GM18520 (cell line): ENCODE data around the gene C4B.
"Not testable (repeated sequence)": the region's sequence is repeated elsewhere in the genome, so short reads cannot be mapped to it uniquely, and the experiment has no call there.

Experiments used
- ATAC-seq: cut with Tn5 transposase; IDR thresholded peaks from one replicate; pipeline ENCODE4 v1.9.1; 2021; ENCODE audit not compliant: unreplicated experiment

The C4B gene

DNA sequence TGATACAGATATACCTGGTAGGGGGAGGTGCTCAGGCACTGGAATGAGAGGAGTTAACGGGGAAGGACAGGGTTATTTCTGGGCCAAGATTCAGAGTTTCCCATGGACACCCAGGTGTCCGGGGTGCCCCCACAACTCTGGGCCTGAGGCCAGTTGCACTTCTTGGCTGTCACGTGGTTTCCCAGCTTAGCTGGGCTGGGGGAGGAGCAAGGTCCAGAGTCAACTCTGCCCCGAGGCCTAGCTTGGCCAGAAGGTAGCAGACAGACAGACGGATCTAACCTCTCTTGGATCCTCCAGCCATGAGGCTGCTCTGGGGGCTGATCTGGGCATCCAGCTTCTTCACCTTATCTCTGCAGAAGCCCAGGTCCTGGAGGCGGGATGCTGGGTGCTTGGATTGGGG, at the start of gene C4B:
Gene C4B (plus strand): TSS at position 249 of the 400 bp plus-strand sequence. CDS start 51 bp downstream, at position 300.
- ATAC-seq, result not testable (repeated sequence)

- ATAC-seq, result no peak
These were observed 48.9 kb upstream of the C4B start for GRCh38 chr6:31965700-31966099.

DNA sequence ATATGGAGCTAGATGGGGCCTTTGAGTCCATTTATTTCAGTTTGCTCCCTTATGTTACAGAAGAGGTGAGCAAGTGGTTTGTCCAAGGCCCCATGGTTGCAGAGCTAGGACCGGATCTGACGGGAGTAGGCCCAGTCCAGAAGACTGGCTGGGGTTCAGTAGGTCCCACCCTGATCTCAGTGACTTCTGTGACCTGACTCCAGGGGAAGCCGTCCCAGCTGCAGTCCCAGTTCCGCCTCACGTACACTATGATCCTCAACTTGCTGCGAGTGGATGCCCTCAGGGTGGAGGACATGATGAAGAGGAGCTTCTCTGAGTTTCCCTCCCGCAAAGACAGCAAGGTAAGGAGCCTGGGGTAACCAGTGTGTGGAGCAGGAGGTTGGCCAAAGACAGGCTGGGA, 48.1 kb upstream of the C4B start:
- no peak for ATAC-seq

GRCh38 chr6:31966997-31967925, 47.3 kb upstream of the C4B start:
- ATAC-seq, result no peak

GRCh38 chr6:31967926-31968320, 46.7 kb upstream of the C4B start:
- no peak for ATAC-seq

- ATAC-seq, result no peak
These were observed 46.3 kb upstream of the C4B start for GRCh38 chr6:31968326-31968725.

- ATAC-seq, result no peak
These were observed 45.5 kb upstream of the C4B start for GRCh38 chr6:31968791-31969711.

GRCh38 chr6:31969712-31970603, 44.6 kb upstream of the C4B start:
- no peak for ATAC-seq

- ATAC-seq, result no peak
These were observed 43.9 kb upstream of the C4B start for GRCh38 chr6:31970604-31971271.

GRCh38 chr6:31971279-31971992, 43.2 kb upstream of the C4B start:
- ATAC-seq, result no peak

DNA sequence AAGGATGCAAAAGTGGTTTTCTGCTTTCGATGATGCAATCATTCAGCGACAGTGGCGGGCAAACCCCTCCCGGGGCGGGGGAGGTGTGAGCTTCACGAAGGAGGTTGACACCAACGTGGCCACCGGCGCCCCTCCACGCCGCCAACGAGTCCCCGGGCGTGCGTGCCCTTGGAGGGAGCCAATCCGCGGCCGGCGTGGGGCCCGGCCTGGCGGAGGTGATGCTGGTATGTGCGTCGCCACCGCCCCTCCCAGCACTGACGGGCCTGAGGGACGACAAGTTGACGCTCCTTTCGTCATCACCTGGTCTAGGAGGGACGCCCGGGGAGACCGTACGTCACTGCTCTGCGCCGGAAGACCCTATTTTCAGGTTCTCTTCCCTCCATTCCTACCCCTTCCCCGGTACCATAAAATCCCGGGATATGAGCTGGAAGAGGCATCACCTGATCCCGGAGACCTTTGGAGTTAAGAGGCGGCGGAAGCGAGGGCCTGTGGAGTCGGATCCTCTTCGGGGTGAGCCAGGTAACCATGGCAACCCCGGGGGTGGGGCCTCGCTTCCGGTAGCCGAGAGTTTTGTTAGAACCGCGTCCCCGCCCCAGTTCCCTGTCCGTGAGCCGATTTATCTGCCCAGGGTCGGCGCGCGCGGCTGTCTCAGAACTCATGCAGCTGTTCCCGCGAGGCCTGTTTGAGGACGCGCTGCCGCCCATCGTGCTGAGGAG, 42.4 kb upstream of the C4B start, which contains the start of gene DXO:
Gene DXO (minus strand): TSS at position 146 of the 716 bp plus-strand sequence. CDS start 463 bp downstream, outside the sequence.
- peak; percentile 85 for ATAC-seq

- no peak for ATAC-seq
These were observed 41.8 kb upstream of the C4B start for GRCh38 chr6:31972709-31973350.

DNA sequence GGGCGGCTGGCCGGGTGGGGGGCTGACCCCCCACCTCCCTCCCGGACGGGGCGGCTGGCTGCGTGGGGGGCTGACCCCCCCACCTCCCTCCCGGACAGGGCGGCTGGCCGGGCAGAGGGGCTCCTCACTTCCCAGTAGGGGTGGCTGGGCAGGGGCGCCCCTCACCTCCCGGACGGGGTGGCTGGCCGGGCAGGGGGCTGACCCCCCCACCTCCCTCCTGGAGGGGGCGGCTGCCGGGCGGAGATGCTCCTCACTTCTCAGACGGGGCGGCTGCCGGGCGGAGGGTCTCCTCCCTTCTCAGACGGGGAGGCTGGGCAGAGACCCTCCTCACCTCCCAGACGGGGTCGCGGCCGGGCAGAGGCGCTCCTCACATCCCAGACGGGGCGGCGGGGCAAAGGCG, 38.5 kb upstream of the C4B start:
- not testable (repeated sequence) for ATAC-seq

DNA sequence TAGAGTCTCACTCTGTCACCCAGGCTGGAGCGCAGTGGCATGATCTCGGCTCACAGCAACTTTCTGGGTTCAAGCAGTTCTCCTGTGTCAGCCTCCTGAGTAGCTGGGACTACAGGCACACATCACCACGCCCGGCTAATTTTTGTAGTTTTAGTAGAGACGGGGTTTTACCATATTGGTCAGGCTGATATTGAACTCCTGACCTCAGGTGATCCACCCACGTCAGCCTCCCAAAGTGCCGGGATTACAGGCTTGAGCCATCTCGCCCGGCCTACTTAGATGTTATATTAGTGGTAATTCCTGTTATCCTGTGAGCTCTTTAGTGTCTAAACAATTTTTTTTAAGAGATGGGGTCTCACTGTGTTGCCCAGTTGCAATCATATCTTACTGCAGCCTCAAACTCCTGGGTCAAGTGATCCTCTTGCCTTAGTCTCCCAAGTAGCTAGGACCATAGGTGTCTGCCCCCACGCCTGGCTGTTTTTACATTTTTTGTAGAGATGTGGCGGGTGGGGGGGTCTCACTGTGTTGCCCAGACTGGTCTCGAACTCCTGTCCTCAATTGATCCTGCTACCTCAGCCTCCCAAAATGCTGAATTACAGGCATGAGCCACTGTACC, 36.7 kb upstream of the C4B start:
- ATAC-seq, result no peak

GRCh38 chr6:31978831-31979230, 35.8 kb upstream of the C4B start:
- ATAC-seq, result no peak

DNA sequence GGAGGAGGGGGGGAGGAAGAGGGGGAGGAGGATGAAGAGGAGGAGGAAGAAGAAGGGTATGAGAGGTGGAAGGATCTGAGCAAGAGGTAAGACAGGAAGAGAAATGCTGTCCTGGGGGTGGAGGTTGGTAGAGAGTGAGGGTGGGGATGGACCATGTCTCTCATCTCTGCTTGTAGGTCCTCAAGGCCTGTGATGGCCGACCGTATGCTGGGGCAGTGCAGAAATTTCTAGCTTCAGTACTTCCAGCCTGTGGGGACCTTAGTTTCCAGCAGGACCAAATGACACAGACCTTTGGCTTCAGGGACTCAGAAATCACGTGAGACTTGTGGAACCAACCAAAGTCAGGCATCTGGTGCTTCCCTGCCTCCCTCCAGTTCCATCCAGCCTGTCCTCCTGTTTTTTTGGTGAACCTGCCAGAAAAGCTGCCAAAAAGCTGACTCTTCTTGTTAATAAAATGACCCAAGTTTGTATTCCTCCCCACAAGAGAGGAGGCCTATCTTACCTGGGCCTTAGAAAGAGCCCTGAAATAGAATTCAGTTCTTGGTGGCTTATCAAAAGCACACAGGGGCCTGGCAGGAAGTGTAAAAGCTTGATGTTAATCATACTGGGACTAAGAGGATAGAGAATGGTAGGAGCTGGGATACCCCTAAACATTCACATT, 35.2 kb upstream of the C4B start:
- no peak for ATAC-seq

DNA sequence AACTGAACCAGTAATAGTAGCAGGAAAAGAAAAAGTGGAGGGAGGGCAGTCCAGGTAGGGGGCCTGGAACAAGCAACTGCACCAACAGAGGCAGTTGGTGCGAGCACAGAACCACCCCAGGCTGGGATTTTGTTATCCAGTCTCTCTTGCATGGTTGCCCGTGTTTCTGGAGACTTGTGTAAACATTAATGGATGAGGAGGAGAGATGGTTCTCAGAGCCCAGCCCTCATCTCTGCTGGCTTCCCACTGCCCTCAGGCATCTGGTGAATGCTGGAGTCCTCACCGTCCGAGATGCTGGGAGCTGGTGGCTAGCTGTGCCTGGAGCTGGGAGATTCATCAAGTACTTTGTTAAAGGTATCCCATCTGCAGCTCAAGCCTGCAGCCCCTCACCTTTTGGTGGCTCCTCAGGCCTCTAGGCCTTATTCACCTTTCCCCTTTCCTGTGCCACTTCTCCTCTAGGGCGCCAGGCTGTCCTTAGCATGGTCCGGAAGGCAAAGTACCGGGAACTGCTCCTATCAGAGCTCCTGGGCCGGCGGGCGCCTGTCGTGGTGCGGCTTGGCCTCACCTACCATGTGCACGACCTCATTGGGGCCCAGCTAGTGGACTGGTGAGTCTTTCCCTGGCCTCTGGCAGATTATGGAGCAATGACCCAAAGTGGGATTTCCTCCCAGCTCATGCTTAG, 34.3 kb upstream of the C4B start:
- ATAC-seq, result not testable (repeated sequence)
